ENCODE measurements around the gene GNB1. TPM values are rescaled to one million over a fixed set of nuclear protein-coding genes. Genes with fewer than 3 reads are reported as not detected.
"Not testable (repeated sequence)": the region's sequence is repeated elsewhere in the genome, so short reads cannot be mapped to it uniquely, and the experiment has no call there.

The GNB1 gene
- total RNA-seq, 1 donor from 2014 or later, result 209 TPM

- no peak for DNase-seq (ENCODE audit: low read depth)
Measured at GRCh38 chr1:1891349-1892078, 627 bp upstream of the GNB1 start.

DNA sequence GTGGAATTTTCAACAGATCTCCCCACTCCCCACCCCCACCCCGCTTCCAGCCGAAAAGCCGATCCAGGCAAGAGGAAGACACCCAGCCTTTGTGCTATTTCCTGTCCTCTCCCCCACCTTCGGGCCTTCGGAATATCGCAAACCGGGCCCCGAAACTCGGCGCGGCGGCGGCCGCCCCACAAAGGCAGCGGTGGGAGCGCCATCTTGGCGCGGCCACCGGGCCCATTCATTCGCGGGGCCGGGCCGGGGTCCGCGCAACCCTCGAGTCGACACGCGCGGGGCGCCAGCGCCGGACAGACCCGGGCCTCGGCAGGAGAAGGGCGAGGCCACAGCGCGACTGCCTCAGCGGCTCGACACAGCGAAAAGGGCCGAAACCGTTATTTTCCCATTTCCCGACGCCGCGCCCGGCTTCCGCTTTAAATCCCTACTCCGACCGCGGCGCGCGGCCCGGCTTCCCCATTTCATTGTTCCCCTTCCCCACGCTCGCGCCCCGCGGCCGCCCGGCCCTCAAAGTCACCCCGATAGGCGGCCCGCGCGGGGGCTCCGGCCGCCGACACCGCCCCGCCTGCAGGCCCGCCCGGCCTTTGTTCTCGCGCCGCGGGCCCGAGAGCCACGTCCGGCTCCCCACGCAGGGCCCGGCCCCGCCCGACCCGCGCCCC lies 911 bp downstream of the GNB1 start:
- no peak for DNase-seq (ENCODE audit: low read depth)

DNA sequence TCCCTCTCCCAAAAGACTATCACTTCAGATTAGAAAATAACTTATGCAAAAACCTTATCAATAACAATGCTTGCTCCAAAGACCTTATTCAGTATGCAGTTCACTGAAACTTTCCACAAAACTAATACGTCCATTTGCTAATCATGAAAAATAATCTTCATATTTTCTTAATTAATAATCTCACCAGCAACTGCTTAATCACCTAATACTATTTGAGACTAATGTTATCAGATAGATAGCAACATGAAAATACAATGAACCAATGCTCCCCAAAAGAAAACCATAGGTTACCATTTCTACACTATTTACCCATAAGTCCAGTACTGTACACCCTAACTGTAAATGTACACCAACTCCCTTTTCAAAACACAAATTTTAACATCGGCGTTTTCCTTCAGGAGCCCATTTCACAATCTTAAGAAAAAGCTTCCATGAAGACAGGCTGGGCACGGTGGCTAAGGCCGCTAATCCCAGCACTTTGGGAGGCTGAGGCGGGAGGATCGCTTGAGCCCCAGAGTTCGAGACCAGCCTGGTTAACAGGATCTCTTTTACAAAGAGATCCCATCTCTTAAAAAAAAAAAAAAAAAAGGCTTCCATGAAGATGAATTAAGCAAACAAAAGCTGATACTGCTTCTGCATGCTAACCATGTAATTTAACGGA lies 1.7 kb downstream of the GNB1 start:
- DNase-seq (ENCODE audit: low read depth), result no peak

- not testable (repeated sequence) for DNase-seq (ENCODE audit: low read depth)
Measured at GRCh38 chr1:1883890-1884289, 7.0 kb downstream of the GNB1 start.

DNA sequence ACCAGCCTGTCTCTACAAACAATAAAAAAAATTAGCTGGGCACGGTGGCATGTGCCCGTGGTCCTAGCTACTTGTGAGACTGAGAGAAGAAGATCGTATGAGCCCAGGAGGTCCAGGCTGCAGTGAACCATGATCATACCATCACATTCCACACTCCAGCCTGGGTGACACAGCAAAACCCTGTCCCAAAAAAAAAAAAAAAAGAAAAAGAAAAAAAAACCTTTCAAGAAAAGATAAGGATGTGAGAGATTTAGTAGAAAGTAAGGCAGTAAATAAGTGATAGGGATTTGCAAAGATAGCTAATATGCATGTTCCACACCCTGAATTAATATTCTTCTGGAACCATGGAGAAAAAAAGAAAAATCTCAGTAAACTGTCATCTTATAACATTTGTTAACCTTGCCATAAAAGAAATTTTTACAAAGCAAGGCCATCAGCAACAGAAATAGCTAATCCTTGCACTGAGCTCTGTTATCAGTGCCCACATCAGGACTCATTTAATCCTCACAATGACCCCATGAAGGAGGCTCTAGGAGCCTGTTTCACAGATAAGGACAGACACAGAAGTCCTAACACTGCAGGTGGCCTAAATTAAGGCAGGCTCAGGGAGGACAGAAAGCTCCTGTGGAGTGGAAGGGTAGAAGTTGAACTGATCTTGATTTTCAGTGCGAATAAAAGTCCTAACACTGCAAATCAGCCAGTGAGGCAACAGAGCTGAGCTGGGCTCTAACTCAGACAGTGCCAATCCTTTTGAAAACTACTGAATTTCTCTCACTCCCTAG lies 7.6 kb downstream of the GNB1 start:
- DNase-seq (ENCODE audit: low read depth), result peak; percentile 49

GRCh38 chr1:1881727-1882126 lies 9.2 kb downstream of the GNB1 start:
- no peak for DNase-seq (ENCODE audit: low read depth)

GRCh38 chr1:1880617-1881312 lies 10.1 kb downstream of the GNB1 start:
- no peak for DNase-seq (ENCODE audit: low read depth)

- no peak for DNase-seq (ENCODE audit: low read depth)
Measured at GRCh38 chr1:1879942-1880341, 10.9 kb downstream of the GNB1 start.

DNA sequence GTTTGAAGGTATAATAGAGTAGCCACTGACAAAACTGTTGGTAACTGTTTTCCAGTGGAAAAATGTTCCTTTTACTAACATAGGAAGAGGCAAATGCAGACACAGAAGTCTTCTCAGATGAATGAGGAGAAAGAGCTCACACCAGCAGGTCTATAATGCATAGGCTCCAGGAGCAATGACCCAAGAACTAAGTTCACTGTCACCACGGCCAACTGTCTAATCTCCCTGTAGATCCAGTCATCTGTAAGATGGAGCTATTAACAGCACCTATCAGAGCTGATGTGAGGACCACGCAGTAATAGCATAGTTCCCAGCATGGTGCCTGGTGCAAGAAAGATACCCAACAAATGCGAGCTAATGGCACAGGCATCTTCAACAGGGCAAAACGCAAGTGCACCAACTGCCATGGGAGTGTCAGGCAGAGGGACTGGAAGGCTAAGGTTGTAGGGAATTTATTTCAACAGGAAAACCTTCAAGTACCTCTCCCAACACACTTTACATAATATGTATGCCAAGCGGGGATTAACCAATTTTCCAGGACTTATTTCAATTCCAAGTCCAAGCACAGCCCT lies 12.9 kb downstream of the GNB1 start:
- DNase-seq (ENCODE audit: low read depth), result no peak

- peak; percentile 39 for DNase-seq (ENCODE audit: low read depth)
Measured at GRCh38 chr1:1876335-1876930, 14.5 kb downstream of the GNB1 start.

DNA sequence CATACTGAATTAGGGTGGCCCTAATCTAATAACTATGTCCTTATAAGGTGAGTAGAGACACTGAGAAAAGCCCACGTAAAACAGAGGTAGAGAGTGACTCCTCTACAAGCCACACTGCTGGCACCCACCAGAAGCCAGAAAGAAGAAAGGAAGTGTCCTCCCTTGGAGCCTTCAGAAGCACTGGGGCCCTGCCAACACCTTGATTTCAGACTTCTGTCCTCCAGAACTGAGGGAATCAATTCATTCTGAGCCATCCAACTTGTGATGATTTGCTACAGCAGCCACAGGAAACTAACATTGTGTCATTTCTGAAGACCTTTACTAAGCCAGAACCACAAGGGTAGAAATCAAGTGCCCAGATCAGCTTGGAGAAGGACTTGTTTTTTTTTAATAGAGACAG lies 15.0 kb downstream of the GNB1 start:
- DNase-seq (ENCODE audit: low read depth), result no peak

- DNase-seq (ENCODE audit: low read depth), result no peak
Measured at GRCh38 chr1:1874901-1875300, 16.0 kb downstream of the GNB1 start.

DNA sequence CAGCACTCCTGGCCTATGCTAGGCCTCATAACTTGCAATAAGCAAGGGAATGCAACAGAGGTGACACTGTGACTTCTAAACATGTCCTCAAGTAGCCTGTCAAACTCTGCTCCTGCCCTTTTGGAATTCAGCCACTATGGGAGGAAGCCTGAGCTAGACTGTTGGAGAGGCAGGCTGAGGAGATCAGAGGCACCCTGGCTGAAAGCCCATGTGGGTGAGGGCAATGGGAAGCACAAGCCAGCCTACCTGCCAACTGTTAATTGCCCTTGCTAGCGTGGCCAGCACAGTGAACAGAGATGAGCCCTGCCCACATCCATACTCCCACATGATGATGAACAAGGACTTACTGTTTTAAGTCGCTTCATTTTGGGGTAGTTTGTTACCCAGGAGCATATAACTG lies 17.7 kb downstream of the GNB1 start:
- no peak for DNase-seq (ENCODE audit: low read depth)

- DNase-seq (ENCODE audit: low read depth), result no peak
Measured at GRCh38 chr1:1872329-1872994, 18.4 kb downstream of the GNB1 start.

DNA sequence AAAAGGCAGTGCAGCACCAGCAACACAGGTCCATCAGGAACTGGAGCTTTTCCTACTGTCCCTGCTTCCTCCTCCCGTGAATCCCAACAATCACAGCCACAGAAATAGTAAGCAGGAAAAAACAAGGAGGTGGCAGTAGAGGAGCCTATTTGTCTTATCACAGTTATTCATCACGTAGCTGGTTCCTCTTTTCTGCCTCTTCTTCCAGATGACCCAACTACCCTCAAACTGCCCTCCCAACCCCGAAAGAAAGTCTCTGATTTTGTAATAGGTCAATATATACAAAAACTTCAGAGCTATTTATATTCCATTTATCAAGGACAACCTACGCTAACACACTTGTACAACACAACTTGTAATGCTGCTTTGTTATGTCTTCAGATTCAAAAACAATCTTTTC lies 21.4 kb downstream of the GNB1 start:
- DNase-seq (ENCODE audit: low read depth), result no peak

DNA sequence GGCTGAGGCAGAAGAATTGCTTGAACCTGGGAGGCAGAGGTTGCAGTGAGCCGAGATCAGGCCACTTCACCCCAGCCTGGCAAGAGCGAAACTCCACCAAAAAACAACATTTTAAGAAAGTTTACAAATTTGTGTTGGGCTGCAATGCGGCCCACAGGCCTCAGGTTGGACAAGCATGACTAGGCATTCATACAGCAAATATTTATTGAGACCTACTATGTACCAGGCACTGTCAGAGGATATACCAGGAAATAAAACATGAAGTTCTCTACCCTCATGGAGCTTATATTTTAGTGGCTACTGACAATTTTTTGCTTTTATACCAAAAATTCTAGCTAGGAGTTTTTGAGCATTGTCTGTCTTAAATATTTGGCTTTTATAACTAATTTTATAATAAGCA lies 23.7 kb downstream of the GNB1 start:
- no peak for DNase-seq (ENCODE audit: low read depth)

DNA sequence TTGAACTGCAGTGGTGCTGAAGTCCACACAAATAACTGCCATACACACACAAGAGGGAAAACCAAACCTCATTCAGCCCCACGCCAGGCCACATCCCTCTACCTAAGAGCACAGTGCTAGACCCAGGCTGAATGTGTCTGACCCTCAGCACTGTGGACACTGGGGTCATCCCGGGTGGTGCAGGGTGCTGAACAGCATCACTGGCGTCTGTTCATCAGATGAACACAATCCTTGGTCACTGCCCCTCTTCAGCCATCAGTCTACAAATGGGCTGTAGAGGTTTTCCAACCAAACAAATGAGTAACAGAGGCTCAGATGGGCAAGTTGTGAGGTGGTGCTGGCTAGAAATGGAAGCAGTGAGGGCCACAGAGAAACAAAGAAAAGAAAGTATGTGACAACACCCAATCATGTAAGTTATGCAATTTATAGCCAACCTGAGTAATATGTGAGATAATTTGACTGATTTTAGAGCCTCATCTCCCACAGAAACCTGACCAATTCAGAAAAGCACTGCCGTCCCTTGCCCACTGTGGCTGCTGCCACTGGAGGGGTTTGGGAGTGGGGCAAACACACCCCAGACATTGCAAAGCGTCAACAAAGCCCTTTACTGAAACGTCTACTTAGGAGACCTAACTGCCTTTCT lies 27.9 kb downstream of the GNB1 start:
- DNase-seq (ENCODE audit: low read depth), result no peak

DNA sequence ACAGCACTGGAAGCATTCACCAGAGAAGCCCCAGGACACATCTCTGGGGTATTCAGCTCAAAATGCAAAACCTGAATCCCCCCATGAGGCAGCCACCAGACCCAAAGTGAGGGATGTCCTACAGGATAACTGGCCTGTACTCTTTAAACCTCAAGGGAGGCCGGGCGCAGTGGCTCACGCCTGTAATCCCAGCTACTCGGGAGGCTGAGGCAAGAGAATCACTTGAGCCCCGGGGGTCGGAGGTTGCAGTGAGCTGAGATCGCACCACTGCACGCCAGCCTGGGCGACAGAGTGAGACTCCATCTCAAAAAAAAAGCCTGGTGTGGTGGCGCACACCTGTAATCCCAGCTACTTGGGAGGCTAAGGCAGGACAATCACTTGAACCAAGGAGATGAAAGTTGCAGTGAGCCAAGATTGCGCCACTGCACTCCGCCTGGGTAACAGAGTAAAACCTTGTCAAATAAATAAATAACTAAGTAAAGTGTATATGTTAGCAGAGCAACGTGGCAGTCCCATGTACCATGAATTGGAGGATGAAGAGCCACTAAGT lies 29.1 kb downstream of the GNB1 start:
- not testable (repeated sequence) for DNase-seq (ENCODE audit: low read depth)

GRCh38 chr1:1861339-1861730 lies 29.6 kb downstream of the GNB1 start:
- no peak for DNase-seq (ENCODE audit: low read depth)

All from renal cortical epithelial cell (primary cell).